ENCODE data around the gene GALNT6.

Gene GALNT6

GRCh38 chr12:51381226-51382079 is 9.8 kb downstream of the GALNT6 start:
- DNase-seq (ENCODE audit: low read depth): no peak

GRCh38 chr12:51379571-51379970 is 11.6 kb downstream of the GALNT6 start:
- no peak for DNase-seq (ENCODE audit: low read depth)

- DNase-seq (ENCODE audit: low read depth): no peak
Observed at GRCh38 chr12:51378749-51379148, 12.5 kb downstream of the GALNT6 start.

DNA sequence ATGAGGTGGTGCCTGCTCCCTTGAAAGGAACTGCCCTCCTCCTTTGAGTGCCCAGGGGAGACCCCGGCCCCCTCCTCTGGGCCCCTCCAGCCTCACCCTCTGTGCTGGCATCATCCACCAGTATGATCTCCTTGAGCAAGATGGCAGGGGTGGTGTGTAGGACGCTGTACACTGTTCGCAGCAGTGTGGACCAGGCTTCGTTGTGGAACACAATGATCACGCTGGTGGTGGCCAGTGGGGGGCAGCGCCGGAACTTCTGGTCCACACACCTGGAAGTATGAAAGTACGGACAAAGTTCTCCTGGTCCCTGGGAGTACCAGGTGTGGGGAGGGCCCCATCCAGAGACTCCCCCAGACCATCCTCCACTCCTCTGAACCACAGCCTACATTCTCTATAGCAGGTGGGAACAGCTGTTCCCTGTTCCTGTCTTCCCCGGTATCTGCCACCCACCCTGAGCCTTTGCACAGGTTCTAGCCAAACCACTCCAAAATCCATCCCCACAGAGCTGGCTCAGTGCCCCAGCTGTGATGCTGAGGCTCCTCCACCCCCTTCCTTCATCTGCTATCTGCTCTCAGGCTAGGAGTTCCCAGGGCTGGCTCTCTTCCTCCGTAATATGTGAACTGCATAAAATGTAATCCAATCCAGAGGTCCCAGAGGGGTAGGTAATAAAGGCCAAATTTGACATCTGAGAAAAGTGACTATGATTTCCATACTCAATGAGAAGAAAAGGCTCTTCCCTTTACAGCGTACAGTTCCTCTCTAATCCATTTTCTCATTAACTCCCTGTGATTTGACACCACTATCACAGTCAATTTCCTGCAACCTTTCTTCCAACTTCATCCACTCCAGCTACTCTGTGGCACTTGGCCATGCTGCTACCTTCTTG is 13.9 kb downstream of the GALNT6 start:
- DNase-seq (ENCODE audit: low read depth): no peak

DNA sequence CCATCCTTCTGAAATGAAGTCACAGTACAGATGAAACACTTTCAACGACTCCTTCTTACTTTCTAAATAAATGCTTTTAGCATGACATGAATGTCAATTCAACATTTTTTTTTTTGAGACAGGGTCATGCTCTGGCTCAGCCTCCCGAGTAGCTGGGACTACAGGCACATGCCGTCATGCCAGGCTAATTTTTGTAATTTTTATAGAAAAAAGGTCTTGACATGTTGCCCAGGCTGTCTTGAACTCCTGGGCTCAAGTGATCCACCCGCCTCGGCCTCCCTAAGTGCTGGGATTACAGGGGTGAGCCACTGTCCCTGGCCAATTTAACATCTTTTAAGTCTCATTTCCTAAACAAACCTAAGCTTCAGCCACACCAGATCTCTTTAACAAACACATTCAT is 16.4 kb downstream of the GALNT6 start:
- DNase-seq (ENCODE audit: low read depth): no peak

GRCh38 chr12:51374361-51374760 is 16.8 kb downstream of the GALNT6 start:
- DNase-seq (ENCODE audit: low read depth): no peak

DNA sequence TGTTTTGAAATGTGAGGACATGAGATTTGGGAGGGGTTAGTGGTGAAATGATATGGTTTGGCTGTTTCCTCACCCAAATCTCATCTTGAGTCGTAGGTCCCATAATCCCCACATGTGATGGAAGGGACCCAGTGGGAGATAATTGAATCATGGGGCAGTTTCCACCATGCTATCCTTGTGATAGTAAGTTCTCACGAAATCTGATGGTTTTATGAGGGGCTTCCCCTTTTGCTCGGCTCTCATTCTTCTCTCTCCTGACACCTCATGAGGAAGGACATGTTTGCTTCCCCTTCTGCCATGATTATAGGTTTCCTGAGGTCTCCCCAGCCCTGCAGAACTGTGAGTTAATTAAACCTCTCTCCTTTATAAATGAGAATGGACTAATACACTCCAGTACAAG is 18.0 kb downstream of the GALNT6 start:
- no peak for DNase-seq (ENCODE audit: low read depth)

DNA sequence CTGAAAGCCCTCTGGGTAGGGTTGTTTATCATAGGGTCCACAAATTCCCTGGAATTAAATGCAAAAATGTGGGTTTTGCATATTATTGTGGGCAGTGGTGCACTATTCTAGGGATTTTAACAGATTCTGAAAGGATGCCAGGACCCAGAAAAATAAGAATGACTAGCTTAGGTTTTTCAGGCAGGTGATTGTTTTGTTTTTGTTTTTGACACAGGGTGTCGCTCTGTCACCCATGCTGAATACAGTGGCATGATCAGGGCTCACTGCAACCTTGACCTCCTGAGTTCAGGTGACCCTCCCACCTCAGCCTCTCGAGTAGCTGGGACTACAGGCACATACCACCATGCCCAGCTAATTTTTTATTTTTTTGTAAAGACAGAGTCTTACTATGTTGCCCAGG is 19.2 kb downstream of the GALNT6 start:
- DNase-seq (ENCODE audit: low read depth): no peak

GRCh38 chr12:51371295-51371953 is 19.8 kb downstream of the GALNT6 start:
- no peak for DNase-seq (ENCODE audit: low read depth)

DNA sequence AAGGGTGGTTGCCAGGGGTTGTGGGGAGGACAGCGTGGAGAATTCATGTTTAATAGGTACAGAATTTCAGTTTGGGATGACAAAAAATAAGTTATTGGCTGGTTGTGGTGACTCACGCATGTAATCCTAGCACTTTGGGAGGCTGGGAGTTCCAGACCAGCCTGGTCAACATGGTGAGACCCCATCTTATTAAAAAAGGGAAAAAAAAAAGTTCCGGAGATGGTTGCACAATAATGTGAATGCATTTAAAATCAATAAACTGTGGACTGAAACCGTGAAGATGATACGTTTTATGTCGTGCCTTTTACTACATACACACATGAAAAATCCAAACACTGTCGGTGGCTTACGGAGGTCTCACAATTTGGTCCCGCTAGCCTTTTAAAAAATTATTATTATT is 20.5 kb downstream of the GALNT6 start:
- no peak for DNase-seq (ENCODE audit: low read depth)

DNA sequence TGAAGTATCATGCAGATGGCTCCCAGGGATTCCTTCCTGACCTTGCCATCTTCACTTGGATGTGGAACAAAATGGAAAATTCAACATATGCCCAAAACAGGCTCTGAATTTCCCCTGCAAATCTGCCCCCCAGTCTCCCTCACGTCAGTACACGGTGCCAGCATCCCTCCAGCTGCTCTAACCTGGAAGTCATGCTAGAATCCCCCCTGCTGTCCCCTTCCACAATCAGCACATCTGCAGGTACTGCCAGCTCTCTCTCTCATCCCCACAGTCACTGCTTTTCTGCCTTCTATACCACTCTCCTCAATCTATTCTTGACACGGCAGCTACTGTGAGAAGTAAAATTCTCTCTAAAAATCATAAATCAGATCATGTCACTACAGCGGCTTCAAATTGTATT is 21.6 kb downstream of the GALNT6 start:
- no peak for DNase-seq (ENCODE audit: low read depth)

DNA sequence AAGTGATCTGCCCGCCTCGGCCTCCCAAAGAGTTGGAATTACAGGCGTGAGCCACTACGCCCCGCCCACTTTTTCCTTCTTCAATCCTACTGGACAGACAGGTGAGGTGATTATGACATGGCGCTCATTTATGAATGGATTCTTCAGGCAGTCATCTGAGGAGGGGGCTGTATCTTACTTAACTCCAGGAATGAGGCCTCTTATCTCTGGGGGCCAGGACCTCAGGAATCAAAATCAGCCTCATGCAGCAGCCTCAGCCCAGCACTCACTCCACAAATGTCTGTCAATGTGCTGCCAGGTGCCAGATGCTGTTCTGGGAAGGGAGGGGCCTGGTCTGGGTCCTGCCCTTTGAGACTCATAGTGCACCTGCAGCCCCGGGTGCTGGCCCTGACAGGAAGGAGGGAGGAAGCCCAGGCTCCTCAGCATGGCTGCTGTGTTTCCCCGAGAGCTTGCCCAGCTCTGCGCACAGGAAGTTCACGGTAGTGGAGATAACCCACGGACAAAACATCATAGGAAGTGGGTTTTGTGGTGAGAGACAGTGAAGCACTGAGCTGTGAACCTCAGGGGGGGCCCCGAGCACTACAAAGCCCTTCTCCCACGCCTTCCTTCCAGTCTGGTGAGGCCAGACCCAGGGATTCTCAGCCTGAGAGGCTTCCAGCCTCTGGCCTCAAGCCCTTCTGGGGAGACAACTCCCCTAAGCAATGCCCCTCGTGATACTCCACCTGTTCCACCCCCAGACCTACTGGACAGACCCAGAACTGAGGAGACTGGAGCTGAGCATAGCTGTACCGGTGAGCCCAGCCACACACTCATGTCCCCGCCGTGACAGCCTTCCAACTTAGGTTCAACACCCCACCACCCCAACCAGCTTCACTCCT is 22.3 kb downstream of the GALNT6 start:
- DNase-seq (ENCODE audit: low read depth): peak; percentile 84

DNA sequence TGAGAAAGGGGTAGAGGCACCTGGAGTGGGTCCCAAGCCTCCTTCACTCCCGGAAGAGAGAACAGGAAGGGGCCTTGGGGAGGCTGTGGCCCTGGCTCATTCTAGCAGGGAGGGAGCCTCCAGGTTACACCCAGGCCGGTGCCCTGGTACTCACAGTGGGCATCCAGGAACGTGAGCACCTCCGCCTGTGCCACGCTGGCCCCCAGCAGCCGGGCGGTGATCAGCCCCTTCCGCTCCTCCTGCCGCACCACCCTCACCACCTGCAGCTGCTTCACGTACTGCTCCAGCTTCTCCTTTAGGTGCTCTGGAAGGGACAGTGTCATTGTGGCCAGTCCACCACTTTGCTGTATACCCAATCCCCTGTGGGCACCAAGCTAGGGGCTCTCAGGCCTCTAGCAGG is 25.9 kb downstream of the GALNT6 start:
- DNase-seq (ENCODE audit: low read depth): no peak

- DNase-seq (ENCODE audit: low read depth): no peak
Observed at GRCh38 chr12:51364001-51364400, 27.2 kb downstream of the GALNT6 start.

DNA sequence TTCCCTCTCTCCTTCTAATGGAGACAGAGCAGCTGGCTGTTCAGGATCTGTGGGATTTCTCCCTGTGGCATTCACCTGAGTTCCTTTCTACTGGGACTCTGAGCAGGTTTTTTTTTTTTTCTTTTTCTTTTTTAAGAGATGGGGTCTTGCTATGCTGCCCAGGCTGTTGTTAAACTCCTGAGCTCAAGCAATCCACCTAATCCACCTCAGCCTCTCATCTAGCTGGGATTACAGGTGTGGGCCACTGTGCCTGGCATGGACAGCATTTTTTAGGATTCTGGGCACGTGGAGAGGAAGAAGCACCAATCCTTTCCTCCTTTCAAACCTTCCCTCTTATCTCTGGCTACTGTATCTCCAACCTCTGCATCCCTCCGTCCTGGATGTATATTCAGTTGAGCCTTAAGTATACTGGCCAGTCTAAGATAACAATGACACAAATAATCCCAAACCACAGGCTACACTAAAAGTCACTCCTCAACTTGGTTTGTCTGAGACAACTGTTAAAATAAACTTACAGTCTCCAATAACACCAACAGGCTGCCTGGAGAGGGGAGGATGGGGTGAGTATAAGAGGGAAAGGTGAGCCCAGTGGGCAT is 28.4 kb downstream of the GALNT6 start:
- no peak for DNase-seq (ENCODE audit: low read depth)

- DNase-seq (ENCODE audit: low read depth): no peak
Observed at GRCh38 chr12:51362307-51362706, 28.9 kb downstream of the GALNT6 start.

DNA sequence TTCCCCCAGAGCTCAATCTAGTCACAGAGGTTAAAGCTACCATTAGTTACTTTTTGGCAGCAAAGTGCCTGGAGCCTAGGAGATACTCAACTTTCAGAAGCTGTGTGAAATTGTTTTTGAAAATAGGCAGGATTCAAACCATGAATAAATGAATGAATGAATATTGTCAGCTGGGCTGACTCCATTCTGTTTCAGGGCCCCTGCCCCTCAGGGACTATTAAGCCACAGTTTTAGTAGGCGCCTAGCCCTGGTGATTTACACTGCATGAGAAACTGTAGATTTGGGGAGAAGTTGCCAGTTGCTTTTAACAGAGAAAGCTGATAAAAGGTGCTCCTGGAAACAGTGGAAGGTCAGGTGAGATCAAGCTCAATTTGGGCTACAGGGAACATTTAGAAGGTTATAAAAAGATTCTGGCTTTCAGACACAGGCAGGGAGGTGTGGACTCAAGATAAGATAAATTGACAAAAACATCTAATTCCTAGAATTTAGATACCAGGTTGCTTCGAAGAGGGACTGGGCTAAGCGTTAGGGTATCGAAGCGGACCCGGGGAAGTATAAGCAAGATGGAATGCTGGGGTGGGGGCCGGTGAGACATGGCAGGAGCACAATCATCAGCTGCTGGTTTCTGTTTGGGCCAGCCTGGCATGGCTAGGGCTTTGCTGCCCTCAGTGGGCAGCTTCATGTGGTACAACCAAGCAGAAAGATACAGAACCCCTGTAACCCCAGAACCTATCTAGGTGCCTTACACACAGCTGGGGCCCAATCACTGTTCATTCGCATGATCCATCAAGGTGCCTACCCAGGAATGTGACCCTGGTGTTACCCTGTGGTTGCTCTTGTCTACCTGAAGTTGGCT is 29.8 kb downstream of the GALNT6 start:
- no peak for DNase-seq (ENCODE audit: low read depth)

DNA sequence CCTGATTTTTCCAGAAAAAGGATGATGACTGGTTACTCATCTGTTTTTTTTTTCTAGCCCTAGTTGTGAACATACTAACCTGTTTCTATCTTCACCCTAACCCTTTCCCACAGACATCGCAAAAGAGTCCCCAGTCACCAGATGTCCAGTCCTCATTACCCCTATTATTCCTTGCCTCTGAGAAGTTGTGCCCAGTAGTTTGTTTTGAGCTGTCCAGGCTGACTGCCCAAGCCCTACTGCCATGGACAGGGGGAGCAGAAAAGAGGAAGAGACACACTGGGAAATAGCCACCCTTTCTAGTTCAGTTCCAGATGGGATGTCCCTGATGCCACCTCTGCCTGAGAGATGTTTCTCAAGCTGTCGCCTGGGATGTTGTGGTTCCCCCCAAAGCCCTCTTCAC is 30.9 kb downstream of the GALNT6 start:
- no peak for DNase-seq (ENCODE audit: low read depth)

DNA sequence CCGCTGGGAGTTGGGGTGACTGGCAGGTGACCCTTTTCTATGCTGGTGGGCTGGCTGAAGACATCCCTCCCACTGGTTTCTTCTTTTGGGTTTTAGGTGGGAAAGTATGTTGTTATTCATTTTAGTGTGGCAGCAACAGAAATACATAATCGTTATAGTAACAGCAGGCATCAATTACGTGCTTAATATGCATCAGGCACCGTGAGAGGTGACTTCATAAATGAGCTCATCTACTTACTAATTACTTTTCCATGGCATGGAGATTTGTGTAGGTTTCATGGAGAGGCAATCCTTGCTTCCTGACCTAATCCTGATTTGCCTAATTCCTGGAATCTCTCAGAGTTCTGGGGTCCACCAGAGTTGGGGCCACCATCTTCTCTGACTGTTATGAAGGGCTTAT is 31.4 kb downstream of the GALNT6 start:
- DNase-seq (ENCODE audit: low read depth): no peak

DNA sequence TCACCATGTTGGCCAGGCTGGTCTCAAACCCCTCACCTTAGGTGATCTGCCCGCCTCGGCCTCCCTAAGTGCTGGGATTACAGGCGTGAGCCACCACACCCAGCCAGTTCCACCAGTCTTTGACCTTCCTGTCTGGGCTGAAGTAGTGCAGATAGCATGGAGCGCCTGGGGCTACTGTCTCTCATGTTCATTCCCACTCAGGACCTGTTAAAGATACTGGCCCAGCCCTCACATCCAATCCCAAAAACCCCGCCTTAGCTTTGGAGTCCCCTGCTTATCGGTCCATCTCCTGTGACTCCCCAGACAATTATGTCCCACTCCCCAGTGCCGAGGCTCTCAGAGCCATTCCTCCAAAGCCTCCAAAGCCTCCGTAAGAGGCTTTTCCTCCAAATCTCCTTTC is 32.7 kb downstream of the GALNT6 start:
- no peak for DNase-seq (ENCODE audit: low read depth)

All from T follicular helper cell (primary cell).